SK-N-SH (cell line): Measurements from ENCODE around the gene SLFN11.

Experiments
- CHD2 ChIP-seq: fragments of 150-350 bp; IDR thresholded peaks from 2 replicates; pipeline ENCODE4 v1.6.1; 2018; ENCODE audit warnings: low read length; ENCODE audit not compliant: partially characterized antibody
- CTCF ChIP-seq: fragments of 200-600 bp; sonication (generic); IDR thresholded peaks from 2 replicates; pipeline ENCODE4 v1.6.1; 2017; ENCODE audit warnings: antibody characterized with exemption, mild to moderate bottlenecking, moderate library complexity
- POLR2AphosphoS5 ChIP-seq: IDR thresholded peaks from 2 replicates; pipeline ENCODE4 v1.6.1; 2012; ENCODE audit warnings: low read depth, low read length
- REST ChIP-seq: IDR thresholded peaks from 2 replicates; pipeline ENCODE4 v1.6.1; 2012; ENCODE audit warnings: mild to moderate bottlenecking, low read depth, low read length, moderate library complexity
- SIN3A ChIP-seq: IDR thresholded peaks from 2 replicates; pipeline ENCODE4 v1.6.1; 2012; ENCODE audit warnings: low read depth, mild to moderate bottlenecking, low read length, moderate library complexity, borderline replicate concordance
- TAF1 ChIP-seq: IDR thresholded peaks from 2 replicates; pipeline ENCODE4 v1.6.1; 2012; ENCODE audit warnings: low read depth, mild to moderate bottlenecking, low read length, moderate library complexity, borderline replicate concordance
- TCF12 ChIP-seq: IDR thresholded peaks from 2 replicates; pipeline ENCODE4 v1.4.0; 2012

DNA sequence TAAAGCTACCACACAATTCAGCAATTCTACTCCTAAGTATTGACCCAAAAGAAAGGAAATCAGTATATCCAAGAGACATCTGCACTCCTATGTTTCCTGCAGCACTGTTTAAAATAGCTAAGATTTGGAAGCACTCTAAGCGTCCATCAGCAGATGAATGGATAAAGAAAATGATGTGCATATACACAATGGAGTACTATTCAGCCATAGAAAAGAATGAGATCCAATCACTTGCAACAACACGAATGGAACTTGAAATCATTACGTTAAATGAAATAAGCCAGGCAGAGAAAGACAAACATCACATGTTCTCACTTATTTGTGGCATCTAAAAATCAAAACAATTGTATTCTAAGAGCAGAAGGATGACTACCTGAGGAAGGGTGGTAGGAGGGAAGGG is 1.5 kb downstream of the SLFN11 start:
- TF ChIP-seq CTCF (no peak), REST (no peak), POLR2AphosphoS5 (no peak), SIN3A (no peak), CHD2 (no peak), TCF12 (no peak), TAF1 (no peak)
